OCI-LY7 (cell line): ENCODE data around the gene NEBL. TPM values are rescaled to one million over a fixed set of nuclear protein-coding genes. Genes with fewer than 3 reads are reported as not detected.

ENCODE experiments used
- BruUV-seq: library from RNA; stranded (reverse); fragments of 400-500 nt; replicated peaks from 2 replicates; lab custom pipeline; 2021; lab: Mats Ljungman, UMichigan
- CTCF ChIA-PET: fragments of 300-600 bp; sonication (Branson Sonifier 250); formaldehyde crosslinking; loops from one replicate; lab custom pipeline; 2022; ENCODE audit warnings: antibody characterized with exemption; ENCODE audit not compliant: unreplicated experiment; lab: Charles Lee
- POLR2A ChIA-PET: fragments of 300-600 bp; sonication (Branson Sonifier 250); formaldehyde crosslinking; loops from one replicate; lab custom pipeline; 2022; ENCODE audit warnings: antibody characterized with exemption; lab: Charles Lee
- DNase-seq: peaks from one replicate; pipeline ENCODE4 v3.0.0-alpha.2; 2015; ENCODE audit warnings: low spot score
- H2AFZ ChIP-seq: fragments of 200-600 bp; sonication (generic), shearing (Covaris generic); 2 replicates; pipeline ENCODE4 v1.6.1; 2014; ENCODE audit warnings: mild to moderate bottlenecking, antibody characterized with exemption, low read length, moderate library complexity
- H3K27ac ChIP-seq: fragments of 200-600 bp; sonication (generic); 2 replicates; pipeline ENCODE4 v1.5.1; 2014; ENCODE audit warnings: mixed run types, low read depth, mild to moderate bottlenecking, moderate library complexity, low read length, inconsistent platforms; ENCODE audit not compliant: poor library complexity, severe bottlenecking
- H3K36me3 ChIP-seq: fragments of 200-600 bp; sonication (generic); 2 replicates; pipeline ENCODE4 v1.6.1; 2014; ENCODE audit warnings: mild to moderate bottlenecking, antibody characterized with exemption, low read length, moderate library complexity, mixed read lengths; ENCODE audit not compliant: insufficient read depth
- H3K4me1 ChIP-seq: fragments of 200-600 bp; sonication (generic); 2 replicates; pipeline ENCODE4 v1.5.1; 2014; ENCODE audit warnings: mild to moderate bottlenecking, low read length; ENCODE audit not compliant: insufficient read depth, poor library complexity, severe bottlenecking
- H3K4me2 ChIP-seq: fragments of 200-600 bp; sonication (generic); 2 replicates; pipeline ENCODE4 v1.6.1; 2014; ENCODE audit warnings: mild to moderate bottlenecking, low read length
- H3K4me3 ChIP-seq: fragments of 200-600 bp; sonication (generic); 2 replicates; pipeline ENCODE4 v1.5.1; 2014; ENCODE audit warnings: mild to moderate bottlenecking, low read depth, low read length; ENCODE audit not compliant: poor library complexity, severe bottlenecking
- H3K79me2 ChIP-seq: fragments of 200-600 bp; sonication (generic); 2 replicates; pipeline ENCODE4 v1.6.1; 2016; ENCODE audit warnings: low read depth, mild to moderate bottlenecking, low read length, moderate library complexity, mixed read lengths; ENCODE audit not compliant: insufficient read depth
- H3K9me2 ChIP-seq: fragments of 200-600 bp; sonication (generic); 2 replicates; pipeline ENCODE4 v1.6.1; 2016; ENCODE audit warnings: mild to moderate bottlenecking, low read length, mixed read lengths; ENCODE audit not compliant: insufficient read depth
- H3K9me3 ChIP-seq: fragments of 200-600 bp; sonication (generic); 2 replicates; pipeline ENCODE4 v1.6.1; 2014; ENCODE audit warnings: mild to moderate bottlenecking, mixed run types, low read length, mixed read lengths
- H4K20me1 ChIP-seq: fragments of 200-600 bp; sonication (generic); 2 replicates; pipeline ENCODE4 v1.6.1; 2014; ENCODE audit warnings: mild to moderate bottlenecking, antibody characterized with exemption, low read length, moderate library complexity, mixed read lengths; ENCODE audit not compliant: insufficient read depth
- EZH2phosphoT487 ChIP-seq: fragments of 200-600 bp; sonication (generic); IDR thresholded peaks from 2 replicates; pipeline ENCODE4 v1.6.1; 2018; ENCODE audit warnings: low read depth, borderline replicate concordance, mild to moderate bottlenecking, mixed run types, antibody characterized with exemption, low read length, moderate library complexity, mixed read lengths
- intact Hi-C: fragments of 100-400 bp; cut with micrococcal nuclease; formaldehyde crosslinking; loops from one replicate; pipeline ENCODE4 v1.10.0; 2022; ENCODE audit not compliant: unreplicated experiment
- total RNA-seq, 2 experiments: library from RNA; depleted of rRNA in 1 of 2; stranded (reverse); fragments of >200 nt in 1 of 2; shearing (Covaris generic) in 1 of 2; gene quantifications; 2 replicates each; pipeline ENCODE4 v1.2.3, GENCODE V29; 2014 to 2022
- TF ChIP-seq, protein P1 (sequence below): fragments of 200-600 bp; sonication (generic); conservative IDR thresholded peaks from 2 replicates; pipeline ENCODE4 v1.5.1; 2014; ENCODE audit warnings: mild to moderate bottlenecking, antibody characterized with exemption, low read length, moderate library complexity, mixed read lengths

NEBL gene
- total RNA-seq, 2 experiments from 2014 or later, result 1.1 TPM; not detected in 1

DNA sequence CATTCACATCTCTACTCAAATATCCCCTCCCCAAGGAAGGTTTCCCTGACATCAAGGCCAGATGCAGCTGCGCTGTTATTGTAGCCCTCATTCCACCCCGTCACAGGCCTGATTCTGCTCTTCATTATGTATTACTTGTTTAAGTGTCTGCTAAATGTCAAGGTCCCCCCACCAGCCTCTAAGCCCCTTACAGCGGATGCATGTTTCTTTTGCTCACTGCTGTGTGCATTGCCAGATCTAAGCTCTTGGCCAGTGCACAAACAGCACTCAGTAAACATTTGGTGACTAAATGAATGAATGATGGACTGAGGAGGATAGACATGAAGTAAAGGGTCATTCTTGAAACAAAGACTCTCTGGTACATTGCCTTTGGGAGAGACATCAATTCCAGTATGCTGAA, 90.6 kb downstream of the NEBL start:
- intact Hi-C loops, result no loop called here
- BruUV-seq, result no TSS peak
- Histone ChIP-seq H3K27ac (no peak overlapping the region), H3K9me2 (no peaks in the 10 kb centered on the region), H3K36me3 (no peaks in the 10 kb centered on the region), H3K79me2 (no peaks in the 10 kb centered on the region), H3K4me3 (no peak overlapping the region), H4K20me1 (no peaks in the 10 kb centered on the region), H3K9me3 (no peaks in the 10 kb centered on the region), H2AFZ (no peak overlapping the region), H3K4me2 (no peak overlapping the region), H3K4me1 (no peaks in the 10 kb centered on the region)
- DNase-seq, result no peak
- POLR2A ChIA-PET, result no interaction called here
- CTCF ChIA-PET, result no interaction called here
- TF ChIP-seq, protein P1, sequence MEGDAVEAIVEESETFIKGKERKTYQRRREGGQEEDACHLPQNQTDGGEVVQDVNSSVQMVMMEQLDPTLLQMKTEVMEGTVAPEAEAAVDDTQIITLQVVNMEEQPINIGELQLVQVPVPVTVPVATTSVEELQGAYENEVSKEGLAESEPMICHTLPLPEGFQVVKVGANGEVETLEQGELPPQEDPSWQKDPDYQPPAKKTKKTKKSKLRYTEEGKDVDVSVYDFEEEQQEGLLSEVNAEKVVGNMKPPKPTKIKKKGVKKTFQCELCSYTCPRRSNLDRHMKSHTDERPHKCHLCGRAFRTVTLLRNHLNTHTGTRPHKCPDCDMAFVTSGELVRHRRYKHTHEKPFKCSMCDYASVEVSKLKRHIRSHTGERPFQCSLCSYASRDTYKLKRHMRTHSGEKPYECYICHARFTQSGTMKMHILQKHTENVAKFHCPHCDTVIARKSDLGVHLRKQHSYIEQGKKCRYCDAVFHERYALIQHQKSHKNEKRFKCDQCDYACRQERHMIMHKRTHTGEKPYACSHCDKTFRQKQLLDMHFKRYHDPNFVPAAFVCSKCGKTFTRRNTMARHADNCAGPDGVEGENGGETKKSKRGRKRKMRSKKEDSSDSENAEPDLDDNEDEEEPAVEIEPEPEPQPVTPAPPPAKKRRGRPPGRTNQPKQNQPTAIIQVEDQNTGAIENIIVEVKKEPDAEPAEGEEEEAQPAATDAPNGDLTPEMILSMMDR, result no peak
- TF ChIP-seq EZH2phosphoT487, result no peak

DNA sequence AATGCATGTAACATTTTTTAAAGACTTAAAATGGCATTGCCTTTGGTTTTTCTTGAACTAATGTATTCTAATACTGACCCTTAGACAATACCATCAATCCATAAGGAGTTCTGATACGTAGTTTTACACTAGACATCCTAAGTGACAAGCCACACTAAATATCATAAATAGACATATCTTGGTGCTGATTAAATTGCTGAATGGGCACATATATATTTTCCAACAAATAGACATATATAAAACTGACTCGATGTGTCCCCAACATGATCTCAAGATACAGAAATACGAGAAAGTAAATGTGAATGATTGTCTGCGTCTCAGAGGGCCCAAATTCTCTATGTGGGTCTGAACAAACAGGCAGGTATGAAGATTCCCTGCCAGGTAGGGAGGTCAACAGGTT, 99.8 kb downstream of the NEBL start:
- Histone ChIP-seq H3K9me2 (no peaks in the 10 kb centered on the region), H3K9me3 (no peaks in the 10 kb centered on the region), H3K36me3 (no peaks in the 10 kb centered on the region), H2AFZ (no peak overlapping the region), H4K20me1 (no peaks in the 10 kb centered on the region), H3K27ac (no peak overlapping the region), H3K4me1 (no peaks in the 10 kb centered on the region), H3K4me2 (no peak overlapping the region), H3K4me3 (no peak overlapping the region), H3K79me2 (no peaks in the 10 kb centered on the region)
- intact Hi-C loops, result no loop called here
- CTCF ChIA-PET, result no interaction called here
- TF ChIP-seq, protein P1, result no peak
- TF ChIP-seq EZH2phosphoT487, result no peak
- BruUV-seq, result no TSS peak
- POLR2A ChIA-PET, result no interaction called here
- no peak for DNase-seq

DNA sequence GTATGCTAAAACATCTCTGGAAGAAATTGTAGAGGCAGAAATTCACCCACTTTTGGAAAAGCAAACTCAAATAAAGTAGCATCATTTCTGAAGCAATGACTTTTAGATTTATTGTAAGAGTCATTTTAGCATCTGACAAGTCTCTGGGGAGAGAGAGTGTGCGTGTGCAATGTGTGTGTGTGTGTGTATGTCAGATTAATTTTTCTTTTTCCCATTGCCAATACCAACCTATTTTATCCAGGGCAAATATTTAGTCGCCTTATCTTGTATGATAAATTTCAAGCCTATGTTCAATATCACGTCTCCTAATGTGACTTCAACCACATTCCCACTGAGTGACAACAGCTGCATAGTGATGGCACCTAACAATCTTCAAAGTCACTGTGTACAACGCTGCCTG, 101.7 kb downstream of the NEBL start:
- CTCF ChIA-PET, result no interaction called here
- intact Hi-C loops, result no loop called here
- no TSS peak for BruUV-seq

More for the DNA sequence above, 101.7 kb downstream of the NEBL start:
- no peak overlapping the region for H2AFZ ChIP-seq
- H3K36me3 ChIP-seq, result no peaks in the 10 kb centered on the region
- no peaks in the 10 kb centered on the region for H4K20me1 ChIP-seq
- TF ChIP-seq, protein P1, result no peak
- TF ChIP-seq EZH2phosphoT487, result no peak
- no peaks in the 10 kb centered on the region for H3K9me3 ChIP-seq
- H3K4me1 ChIP-seq, result no peaks in the 10 kb centered on the region
- H3K27ac ChIP-seq, result no peak overlapping the region
- POLR2A ChIA-PET, result no interaction called here
- no peak for DNase-seq
- no peak overlapping the region for H3K4me3 ChIP-seq
- H3K79me2 ChIP-seq, result no peaks in the 10 kb centered on the region
- H3K9me2 ChIP-seq, result no peaks in the 10 kb centered on the region
- H3K4me2 ChIP-seq, result no peak overlapping the region
